G401.6 (cell line): ENCODE results near the gene GABRP.
"Not testable (repeated sequence)": the region's sequence is repeated elsewhere in the genome, so short reads cannot be mapped to it uniquely, and the experiment has no call there.

Source experiments
- FAIRE-seq: peaks from 2 replicates; lab custom pipeline; 2012; peaks lifted over from hg19 to GRCh38; lab: Jason Lieb, UNC

GABRP gene, protein sequence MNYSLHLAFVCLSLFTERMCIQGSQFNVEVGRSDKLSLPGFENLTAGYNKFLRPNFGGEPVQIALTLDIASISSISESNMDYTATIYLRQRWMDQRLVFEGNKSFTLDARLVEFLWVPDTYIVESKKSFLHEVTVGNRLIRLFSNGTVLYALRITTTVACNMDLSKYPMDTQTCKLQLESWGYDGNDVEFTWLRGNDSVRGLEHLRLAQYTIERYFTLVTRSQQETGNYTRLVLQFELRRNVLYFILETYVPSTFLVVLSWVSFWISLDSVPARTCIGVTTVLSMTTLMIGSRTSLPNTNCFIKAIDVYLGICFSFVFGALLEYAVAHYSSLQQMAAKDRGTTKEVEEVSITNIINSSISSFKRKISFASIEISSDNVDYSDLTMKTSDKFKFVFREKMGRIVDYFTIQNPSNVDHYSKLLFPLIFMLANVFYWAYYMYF

DNA sequence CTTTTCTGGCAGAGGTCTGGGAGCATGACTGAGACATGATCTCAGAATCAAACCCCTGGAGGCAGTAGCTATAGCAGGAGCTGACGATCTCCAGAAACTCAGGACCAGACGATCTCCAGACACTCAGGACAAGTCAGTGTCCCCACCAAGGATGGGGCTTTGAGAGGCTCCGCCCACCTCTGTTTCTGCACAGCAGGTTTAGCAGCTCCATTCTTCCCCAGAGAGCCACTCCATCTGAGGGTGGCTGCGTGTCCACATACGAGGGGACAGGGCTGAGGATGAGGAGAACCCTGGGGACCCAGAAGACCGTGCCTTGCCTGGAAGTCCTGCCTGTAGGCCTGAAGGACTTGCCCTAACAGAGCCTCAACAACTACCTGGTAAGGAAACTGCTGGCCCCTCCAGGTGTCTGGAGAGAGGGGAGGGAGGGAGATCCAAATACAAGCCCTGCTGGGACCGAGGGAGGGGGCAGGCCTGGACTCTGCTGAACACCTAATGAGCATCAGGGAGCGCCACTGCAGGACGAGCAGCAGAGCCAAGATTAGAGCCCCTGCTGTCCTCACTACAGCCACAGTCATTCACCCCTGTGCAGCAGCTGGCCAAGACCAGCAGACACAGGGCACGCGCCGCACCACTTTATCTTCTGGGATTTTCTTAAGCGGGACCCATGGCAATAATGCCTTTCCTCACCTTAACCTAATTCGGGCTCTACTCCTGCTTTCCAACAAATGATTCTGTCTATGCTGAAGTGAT is at the start of gene GABRP:
Gene GABRP (plus strand): TSS at position 228 of the 750 bp plus-strand sequence. CDS start 4,891 bp downstream, outside the sequence.
- no peak for FAIRE-seq

DNA sequence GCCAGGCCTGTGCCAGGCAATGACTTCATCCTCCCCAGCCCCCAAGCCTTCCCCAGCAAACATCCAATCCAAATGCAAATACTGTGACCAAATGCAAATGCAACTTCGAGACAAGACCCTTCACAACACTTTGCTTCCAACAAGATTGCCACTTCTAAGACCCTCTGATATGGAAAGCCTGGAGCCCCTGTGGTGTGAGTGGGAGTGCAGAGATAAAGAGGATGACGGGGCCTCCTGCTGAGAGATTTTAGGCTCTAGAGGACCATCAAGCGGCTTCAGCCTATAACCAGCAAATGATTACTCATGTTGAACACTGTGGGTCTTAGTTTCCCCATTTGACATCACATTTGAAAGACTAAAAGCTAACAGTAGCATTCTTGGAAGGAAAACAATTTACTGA is 46.6 kb upstream of the GABRP start:
- no peak for FAIRE-seq

DNA sequence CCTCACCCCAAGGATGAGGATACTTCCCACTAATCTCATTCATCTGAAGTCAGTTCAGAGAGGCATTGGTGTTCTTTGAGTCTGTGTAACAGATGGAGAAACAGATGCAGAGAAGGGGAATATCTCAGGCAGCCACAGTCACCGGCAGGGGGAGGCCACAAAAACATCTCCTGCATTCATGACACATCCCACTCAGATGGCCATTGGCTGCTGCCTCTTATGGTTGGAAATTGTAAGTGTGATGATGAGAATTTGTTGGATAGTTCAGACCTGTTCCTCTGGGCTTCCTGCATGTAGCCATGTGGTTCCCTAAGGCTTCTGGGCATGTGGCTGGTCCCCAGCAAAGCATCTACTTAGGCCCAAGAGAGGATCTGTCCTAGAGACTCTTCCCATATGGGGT is 45.9 kb upstream of the GABRP start:
- FAIRE-seq = no peak

DNA sequence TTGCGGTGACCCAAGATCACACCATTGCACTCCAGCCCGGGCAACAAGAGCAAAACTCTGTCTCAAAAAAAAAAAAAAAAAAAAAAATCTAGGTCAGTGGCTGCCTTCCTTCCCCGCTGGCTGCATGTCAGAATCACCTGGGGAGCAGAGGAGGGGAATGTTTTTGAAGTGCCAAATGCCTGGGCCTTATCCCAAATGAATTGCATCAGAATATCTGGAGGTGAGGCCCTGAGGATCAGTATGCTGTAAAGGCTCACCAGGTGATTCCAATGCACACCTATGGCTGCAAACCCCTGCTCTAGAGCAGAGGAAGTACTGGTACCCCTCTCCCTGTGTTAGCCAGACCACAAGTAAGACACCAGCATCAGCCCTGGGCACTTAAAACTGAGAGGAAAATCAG is 44.7 kb upstream of the GABRP start:
- FAIRE-seq = no peak

DNA sequence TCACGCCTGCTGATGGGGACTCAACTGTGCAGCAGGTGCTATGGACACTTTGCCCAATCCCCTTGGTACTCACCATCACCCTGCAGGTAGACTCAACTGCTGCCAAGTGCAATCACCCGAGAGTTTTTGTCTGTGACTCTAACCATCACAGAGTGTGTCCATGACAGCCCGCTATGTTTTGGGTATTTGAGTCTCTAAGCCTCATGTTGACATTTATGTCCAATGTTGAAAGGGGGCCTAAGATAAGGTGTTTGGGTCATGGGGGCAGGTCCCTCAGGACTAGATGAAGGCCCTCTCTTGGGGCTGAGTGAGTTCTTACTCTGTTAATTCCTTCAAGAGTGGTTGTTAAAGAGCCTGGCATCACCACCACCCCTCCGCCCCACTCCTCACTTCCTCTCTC is 44.1 kb upstream of the GABRP start:
- no peak for FAIRE-seq

DNA sequence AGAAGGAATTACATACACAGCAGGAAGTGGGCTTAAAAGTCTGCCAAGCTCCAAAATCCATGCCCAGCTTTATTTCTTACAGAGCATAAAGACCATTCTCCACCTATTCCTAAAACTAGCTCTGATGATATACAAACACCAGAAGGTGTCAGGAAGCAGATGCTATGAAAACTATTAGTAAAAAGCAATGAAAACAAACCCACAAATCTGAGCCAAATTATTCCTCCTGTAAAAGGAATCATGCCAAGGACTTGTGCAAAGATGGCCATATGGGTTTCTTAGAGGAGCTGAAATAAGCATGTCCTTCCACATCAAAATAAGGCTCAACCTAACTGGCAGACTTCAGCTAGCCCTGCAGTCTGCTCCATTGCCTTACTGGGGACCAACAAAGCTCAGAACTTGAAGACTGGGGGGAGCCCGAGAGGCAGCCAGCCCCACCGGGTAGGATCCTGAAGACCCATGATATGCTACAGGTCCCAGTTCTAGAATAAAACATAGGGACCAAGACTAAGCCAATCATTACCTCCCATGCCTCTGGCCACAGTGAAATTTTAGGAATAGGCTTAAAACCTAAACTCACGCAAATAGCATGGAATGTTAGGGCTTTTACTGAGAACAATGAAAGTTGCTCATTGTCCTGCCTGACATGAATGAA is 42.8 kb upstream of the GABRP start:
- no peak for FAIRE-seq

DNA sequence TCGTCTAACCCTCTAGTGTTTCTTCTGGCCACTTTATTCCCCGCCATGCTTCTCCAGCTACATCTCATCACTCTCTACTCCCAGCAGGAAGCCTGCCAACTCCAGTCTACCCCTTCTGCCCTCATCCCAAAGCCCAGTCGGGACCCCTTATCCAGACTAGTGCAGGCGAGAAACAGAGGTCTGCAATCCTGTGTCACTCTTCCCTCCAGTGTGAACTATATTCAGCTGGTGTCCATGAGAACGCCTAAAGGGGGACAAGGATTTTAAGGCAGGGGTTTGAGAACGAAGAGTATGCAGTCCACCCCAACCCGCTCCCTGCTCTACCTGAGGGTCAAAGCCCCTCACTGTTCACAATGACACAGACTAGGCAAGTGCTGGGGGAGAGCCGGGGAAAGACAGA is 41.7 kb upstream of the GABRP start:
- FAIRE-seq = no peak

DNA sequence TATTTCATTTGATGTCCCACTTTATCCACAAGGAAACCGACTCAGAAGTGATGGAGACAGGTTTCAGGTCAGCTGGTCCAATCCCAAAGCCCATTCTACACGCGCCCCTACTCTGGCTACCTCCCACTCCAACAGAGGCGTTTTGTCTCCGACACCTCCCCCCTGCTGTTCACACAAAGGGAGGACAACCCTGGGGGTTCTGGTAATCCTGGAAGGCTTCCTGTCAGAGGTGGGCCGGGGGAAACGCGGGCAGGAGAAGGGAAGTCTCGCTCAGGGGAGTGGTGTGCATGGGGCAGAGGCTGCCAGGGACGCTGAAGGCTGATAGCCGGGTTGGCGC is 39.7 kb upstream of the GABRP start:
- FAIRE-seq = no peak

DNA sequence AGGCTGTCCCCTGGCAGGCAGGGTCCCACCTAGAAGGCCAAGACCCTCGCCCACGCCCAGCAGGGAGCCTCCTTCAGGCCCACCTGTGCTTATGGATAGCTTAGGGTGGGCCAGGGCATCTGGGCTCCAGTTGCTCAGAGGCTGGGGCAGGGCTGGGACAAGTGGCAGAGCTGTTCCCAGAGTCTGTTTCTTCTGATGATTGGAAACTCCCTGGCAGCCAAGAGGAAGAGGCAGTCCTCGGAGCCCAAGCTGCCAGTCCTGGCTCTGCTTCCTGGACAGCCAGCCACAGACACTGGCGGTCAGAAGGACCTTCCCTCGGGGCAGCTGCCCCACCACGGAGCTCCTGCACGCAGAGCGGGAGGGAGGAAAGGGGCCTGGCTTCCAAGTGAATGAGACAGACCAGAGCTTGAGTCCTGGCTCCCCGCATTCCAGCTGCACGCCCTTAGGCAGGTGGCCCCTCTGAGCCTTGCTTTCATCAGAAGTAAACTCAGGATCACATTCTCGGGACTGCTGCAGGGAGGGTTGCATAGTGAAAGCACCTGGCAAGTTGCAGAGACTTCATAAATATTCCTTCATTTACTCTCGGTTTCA is 37.9 kb upstream of the GABRP start:
- FAIRE-seq = no peak

DNA sequence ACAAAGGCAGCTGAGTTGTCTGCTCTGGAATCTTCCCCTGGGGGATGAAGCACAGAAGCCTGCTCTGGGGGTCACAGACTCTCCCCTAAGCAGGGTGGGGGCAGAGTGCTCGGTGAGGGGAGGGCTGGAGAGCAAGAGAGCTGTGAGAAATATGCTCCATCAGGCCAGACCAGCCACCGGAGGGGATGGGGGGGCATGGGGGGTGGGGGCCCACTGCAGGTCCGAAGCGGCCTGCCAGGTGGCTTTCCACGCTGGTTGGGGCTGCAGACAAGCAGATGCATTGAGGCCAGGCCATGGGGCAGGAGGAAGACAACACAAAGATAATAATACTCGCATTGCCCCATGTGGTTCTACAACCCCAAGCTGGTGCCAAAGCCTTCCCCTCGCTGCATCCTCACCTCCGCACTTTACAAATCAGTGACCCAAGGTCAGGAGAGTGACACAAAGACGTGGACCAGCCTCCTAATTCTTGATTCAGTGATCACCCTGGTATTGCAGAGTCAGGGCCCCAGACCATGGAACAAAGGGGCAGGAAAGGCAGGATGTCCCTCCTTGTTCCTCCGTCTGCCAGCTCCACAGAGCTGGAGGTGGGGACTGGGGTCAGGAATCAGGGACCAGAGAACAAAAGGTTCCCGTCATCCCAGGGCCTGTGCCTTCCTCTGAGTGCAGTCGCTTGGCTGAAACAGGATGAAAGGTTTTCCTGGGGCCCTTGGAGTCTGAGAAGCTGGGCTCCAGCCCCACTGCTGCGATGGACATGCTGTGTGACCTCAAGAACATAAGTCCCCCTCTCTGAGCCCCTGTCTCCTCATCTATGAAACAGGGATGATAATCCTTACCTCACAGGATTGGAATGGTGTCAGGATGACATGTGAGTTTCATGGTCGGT is 37.2 kb upstream of the GABRP start:
- FAIRE-seq = no peak

DNA sequence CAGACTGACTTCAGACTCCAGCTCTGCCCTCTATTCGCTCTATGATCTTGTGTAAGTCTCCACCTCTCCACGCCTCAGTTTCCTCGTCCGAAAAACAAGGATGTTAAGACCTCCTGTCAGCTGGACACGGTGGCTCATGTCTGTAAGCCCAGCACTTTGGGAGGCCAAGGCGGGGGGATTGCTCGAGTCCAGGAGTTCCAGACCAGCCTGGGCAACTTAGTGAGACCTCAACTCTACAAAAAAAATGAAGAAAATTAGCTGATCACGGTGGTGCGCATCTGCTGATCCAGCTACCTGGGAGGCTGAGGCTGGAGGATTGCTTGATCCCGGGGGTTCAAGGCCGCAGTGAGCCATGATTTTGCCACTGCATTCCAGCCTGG is 36.6 kb upstream of the GABRP start:
- no peak for FAIRE-seq

DNA sequence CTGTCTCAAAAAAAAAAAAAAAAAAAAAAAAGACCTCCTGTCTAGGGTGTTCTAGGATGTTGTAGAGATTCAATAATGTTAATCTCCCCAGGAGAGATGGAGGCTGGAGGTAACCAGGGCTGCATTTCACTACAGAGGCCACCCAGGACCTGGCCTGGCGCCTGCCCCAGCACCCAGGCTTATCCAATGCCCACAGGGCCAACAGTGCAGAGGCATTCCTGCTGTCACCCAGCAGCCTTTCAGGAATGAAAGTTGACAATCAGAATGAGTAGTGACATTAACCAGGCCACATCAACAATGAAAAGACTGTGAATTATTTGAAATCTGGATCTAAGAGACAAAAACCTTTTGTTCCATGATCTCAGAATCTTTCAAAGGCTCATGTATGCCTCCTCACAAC is 36.2 kb upstream of the GABRP start:
- FAIRE-seq = no peak

DNA sequence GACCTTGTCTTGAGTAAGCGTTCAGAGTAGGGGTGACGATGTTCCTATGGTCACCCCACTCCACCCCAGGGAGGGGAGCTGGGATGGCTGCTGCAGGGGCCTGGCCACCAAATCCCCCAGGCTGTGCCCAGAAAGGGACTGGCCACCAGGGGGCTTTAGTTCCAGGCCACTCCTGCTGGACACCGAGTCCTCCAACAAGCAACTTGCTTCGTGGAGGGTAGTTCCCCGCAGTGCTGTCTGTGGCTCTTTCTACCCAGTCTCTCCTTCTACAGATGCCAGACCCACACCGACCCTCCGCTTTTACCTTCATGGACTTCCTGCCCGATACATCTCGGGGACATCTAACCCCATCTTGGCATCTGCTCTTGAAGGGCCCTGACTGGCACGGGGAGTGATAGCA is 35.7 kb upstream of the GABRP start:
- FAIRE-seq = no peak

DNA sequence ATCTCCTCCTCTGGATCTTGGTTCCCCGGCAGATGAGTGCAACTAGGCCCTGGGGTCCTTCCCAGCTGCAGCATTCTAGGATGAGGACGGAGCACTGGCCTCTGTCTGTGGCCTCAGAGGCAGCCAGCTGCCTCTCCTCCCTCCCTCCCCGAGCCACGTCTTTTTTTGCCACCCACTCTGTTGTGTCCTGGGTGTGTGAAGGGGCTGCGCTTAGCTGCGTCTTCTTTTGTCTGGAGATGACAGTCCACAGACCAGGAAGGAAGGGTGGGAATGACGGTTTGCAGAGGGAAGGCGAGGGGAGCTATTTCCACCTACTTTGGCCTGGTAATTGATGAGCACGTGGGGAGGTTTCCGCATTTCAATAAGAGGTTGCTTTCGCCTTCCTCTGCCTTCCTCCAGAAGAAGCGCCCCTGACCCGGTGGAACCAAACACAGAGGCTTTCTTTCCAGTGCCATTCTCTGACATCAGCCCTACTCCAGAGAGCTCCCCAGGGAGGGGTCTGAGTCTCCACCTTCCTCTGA is 34.5 kb upstream of the GABRP start:
- no peak for FAIRE-seq

DNA sequence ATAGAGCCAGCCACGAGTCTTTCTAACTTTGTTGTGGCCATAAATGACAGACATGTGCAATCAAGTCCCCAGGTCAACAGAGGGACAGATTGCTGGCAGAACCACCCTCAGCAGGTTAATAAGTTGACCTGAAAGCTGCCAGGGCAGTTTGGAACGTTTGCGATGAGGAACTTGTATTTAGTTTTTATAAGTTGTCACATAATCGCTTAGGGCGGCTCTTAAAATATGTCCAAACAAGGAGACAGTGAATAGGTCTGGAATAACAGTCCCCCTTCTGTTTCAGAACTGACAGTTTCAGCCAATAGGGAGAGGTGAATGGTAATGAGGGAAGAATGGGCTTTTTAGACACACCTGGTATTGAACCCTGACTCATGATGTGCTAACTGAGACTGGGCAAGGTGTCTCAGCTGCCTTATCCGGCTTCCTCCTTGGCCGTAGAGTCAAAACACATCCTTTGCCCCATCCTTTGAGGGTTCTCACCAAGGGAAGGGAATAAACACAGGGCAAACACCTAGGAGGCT is 33.6 kb upstream of the GABRP start:
- no peak for FAIRE-seq

DNA sequence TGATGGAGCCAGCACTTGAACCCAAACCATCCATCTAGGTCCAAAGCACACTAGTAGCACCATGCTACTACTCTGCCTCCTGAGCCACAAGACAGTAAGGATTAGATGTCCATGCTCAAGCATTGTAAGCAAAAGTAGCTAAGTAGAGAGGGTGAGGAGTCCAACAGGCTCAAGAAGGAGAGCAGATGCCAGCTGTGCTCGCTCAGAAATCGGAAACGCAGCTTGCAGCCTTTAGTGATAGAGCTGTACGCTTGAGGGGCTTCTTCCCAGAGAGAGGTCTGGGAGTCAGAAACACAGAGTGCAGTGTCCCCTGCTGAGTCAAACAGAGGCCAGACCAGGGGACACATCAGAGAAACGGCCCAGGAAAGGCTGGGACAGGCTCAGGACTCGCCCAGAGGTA is 32.7 kb upstream of the GABRP start:
- no peak for FAIRE-seq

DNA sequence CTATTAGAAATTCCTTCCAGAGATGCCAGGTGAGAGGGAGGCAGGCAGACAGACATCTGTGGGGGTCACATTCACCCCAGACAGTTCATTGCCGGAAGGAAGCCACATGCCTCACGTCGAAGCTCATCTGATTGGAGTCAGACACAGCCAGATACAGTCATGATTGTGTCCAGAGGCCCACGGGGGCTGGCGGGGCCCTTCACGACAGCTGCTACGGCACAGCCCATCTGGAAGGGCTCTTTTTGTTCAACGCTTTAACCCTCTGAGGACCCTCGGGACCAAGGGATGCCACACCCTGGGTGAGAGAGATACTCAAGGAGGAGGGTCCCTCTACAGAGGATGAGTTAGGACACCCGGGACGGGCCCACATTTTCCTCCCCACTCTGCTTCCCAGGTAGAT is 31.9 kb upstream of the GABRP start:
- FAIRE-seq = no peak

DNA sequence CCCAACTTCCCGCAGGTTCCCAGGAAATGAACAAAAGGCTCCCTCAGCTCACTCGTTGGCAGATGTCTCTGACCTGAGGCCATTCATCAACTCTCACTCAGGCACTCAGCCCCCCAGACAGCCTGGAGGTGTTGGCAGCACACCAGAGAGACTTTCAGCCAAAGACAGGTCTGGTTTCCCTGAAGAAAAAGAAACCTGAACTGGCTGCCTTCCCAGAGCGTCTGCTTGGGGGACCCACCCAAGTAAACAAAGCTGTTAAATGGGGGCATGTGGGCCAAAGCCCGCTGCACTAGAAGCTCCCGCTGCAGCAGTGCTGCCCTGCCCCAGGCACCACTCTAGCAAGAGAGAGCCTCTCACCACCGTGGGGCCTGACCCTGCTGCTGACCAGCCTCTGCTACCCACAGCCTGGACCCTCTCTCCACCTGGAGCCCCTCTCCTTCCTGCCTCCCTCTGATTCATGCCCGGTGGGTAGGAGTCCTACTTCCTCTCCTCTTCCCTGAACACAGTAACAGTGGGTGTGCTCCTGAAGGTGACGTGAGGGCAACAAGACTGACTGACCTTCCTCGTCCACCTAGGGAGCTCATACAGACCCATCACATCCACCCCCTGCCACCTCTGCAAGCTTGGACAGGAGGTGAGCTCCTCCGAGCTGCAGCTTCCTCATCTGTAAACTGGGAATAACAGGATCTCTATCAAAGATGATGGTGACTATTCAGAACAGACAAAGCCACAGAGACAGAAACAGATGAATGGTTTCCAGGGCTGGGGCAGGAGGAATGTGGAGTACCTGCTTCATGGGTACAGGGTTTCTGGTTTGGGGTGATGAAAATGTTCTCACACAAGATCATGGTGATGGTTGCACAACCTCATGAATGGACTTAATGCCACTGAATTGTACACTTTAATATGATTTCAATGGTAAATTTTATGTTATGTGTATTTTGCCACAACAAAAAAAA is 31.0 kb upstream of the GABRP start:
- no peak for FAIRE-seq

DNA sequence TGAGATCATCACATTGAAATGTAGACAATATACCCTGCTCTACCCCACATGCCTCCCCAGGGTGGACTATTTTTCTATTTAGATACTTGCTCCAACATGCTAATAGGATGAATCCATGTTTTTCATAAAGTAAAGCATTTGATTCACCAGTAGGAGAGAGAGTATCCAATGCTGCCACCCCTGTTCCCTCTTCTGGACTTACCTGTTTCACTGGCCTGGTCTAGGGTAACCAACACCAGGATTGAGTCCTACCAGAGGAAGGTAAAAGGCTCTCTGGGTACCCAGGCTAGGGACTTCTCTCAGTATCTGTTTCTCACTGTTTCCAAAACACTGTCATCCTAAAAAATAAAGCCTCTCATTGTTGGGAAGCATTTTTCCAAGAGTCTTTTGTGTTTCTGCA is 30.2 kb upstream of the GABRP start:
- no peak for FAIRE-seq

DNA sequence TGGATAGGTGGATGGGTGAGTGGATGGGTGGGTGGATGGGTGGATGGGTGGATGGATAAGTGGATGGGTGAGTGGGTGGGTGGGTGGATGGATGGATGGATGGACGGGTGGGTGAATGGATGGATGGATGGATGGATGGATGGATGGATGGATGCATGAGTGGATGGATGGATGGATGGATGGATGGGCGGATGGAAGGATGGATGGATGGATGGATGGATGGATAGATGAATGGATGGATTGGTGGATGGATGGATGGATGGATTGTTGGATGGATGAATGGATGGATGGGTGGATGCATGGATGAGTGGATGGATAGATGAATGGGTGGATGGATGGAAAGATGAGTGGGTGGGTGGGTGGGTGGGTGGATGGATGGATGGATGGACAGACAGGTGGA is 29.0 kb upstream of the GABRP start:
- not testable (repeated sequence) for FAIRE-seq
